GM21423 (cell line): ENCODE data around the gene CRAMP1.
A peak's percentile ranks its signal among the peaks of the same experiment; 100 is the strongest.
"Not testable (repeated sequence)": the region's sequence is repeated elsewhere in the genome, so short reads cannot be mapped to it uniquely, and the experiment has no call there.

Source experiments
- ATAC-seq: cut with Tn5 transposase; IDR thresholded peaks from one replicate; pipeline ENCODE4 v1.9.1; 2021; ENCODE audit warnings: mild to moderate bottlenecking, moderate library complexity; ENCODE audit not compliant: unreplicated experiment

CRAMP1 gene

GRCh38 chr16:1677942-1678499, 65.9 kb downstream of the CRAMP1 start, which contains the start of gene JPT2:
Gene JPT2 (plus strand): TSS chr16:1678279. CDS start chr16:1678313, 34 bp downstream.
- ATAC-seq, result peak; percentile 90

GRCh38 chr16:1678500-1679098, 66.4 kb downstream of the CRAMP1 start:
- no peak for ATAC-seq

GRCh38 chr16:1680361-1680760, 68.2 kb downstream of the CRAMP1 start:
- no peak for ATAC-seq

GRCh38 chr16:1681032-1681431, 68.9 kb downstream of the CRAMP1 start:
- no peak for ATAC-seq

GRCh38 chr16:1687427-1688316, 75.5 kb downstream of the CRAMP1 start:
- ATAC-seq, result no peak

GRCh38 chr16:1688807-1689560, 76.8 kb downstream of the CRAMP1 start:
- ATAC-seq, result no peak

- no peak for ATAC-seq
These were observed 77.7 kb downstream of the CRAMP1 start for GRCh38 chr16:1689853-1690252.

GRCh38 chr16:1690810-1691209, 78.7 kb downstream of the CRAMP1 start:
- no peak for ATAC-seq

GRCh38 chr16:1691276-1691675, 79.1 kb downstream of the CRAMP1 start:
- ATAC-seq, result no peak

- ATAC-seq, result no peak
These were observed 79.8 kb downstream of the CRAMP1 start for GRCh38 chr16:1691956-1692355.

GRCh38 chr16:1696863-1697262, 84.7 kb downstream of the CRAMP1 start:
- no peak for ATAC-seq

GRCh38 chr16:1698680-1699079, 86.5 kb downstream of the CRAMP1 start:
- ATAC-seq, result no peak

GRCh38 chr16:1700246-1700645, 88.1 kb downstream of the CRAMP1 start:
- ATAC-seq, result no peak

GRCh38 chr16:1701216-1701878, 89.2 kb downstream of the CRAMP1 start:
- ATAC-seq, result no peak

GRCh38 chr16:1705324-1705687, 93.1 kb downstream of the CRAMP1 start:
- ATAC-seq, result not testable (repeated sequence)

GRCh38 chr16:1705688-1706385, 93.7 kb downstream of the CRAMP1 start, which contains the start of gene MAPK8IP3:
Gene MAPK8IP3 (plus strand): TSS chr16:1706195. CDS start chr16:1706340, 145 bp downstream.
- peak; percentile 87 for ATAC-seq

- ATAC-seq, result peak; percentile 7
These were observed 94.4 kb downstream of the CRAMP1 start for GRCh38 chr16:1706386-1707192.

- no peak for ATAC-seq
These were observed 95.1 kb downstream of the CRAMP1 start for GRCh38 chr16:1707193-1707790.
